ENCODE data around the gene FAM180A.

DNA sequence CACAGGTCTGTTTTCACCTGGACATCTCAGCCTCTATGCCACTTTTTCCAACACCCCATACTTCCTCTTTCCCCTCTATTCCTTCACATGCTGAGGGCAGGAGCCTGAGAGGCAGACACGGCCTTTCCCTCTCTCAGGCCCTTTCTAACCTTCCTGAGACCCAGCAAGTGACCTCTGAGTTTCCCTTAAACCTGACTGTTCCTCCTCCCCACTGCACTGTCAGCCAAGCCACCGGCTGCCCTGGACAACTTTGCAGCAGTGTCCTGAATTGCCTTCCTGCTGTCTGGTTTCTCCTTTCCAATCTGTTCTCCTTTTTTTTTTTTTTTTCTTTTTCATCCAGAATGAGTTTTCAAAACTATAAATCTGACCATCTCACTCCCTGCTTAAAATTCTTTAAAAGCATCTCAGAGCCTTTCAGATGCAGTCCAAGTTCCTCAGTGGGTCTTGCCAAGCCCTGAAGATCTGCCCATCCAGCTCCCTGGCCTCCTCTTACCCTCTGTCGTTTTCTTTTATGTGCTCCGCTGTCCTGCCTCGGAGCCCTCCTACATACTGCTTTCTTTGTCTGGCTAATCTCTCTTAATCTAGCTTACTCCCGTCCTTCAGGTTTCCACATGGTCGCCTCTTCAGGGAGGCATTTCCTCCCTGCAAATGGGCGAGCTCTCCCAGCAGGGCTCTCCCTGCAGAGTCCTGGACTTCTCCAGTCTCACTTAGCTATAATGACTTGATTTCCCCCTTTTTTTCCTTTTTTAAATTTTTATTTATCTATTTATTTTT lies 51.1 kb downstream of the FAM180A start:
- TF ChIP-seq, protein P1, sequence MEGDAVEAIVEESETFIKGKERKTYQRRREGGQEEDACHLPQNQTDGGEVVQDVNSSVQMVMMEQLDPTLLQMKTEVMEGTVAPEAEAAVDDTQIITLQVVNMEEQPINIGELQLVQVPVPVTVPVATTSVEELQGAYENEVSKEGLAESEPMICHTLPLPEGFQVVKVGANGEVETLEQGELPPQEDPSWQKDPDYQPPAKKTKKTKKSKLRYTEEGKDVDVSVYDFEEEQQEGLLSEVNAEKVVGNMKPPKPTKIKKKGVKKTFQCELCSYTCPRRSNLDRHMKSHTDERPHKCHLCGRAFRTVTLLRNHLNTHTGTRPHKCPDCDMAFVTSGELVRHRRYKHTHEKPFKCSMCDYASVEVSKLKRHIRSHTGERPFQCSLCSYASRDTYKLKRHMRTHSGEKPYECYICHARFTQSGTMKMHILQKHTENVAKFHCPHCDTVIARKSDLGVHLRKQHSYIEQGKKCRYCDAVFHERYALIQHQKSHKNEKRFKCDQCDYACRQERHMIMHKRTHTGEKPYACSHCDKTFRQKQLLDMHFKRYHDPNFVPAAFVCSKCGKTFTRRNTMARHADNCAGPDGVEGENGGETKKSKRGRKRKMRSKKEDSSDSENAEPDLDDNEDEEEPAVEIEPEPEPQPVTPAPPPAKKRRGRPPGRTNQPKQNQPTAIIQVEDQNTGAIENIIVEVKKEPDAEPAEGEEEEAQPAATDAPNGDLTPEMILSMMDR (IDR thresholded peaks at IDR 0.05 in 2 of 3, conservative IDR thresholded peaks at IDR 0.05 in 1 of 3; ENCODE audit: control insufficient read depth in 2 of 3, extremely low read depth in 1 of 3, insufficient read depth in 1 of 3, low read depth in 3 of 3, low read length in 3 of 3), result no peak
- TF ChIP-seq EP300 (IDR thresholded peaks at IDR 0.05; ENCODE audit: borderline replicate concordance in 1 of 2, control insufficient read depth in 1 of 2, low read depth in 2 of 2, low read length in 2 of 2), result no peak
- TF ChIP-seq EZH2 (IDR thresholded peaks at IDR 0.05; ENCODE audit: borderline replicate concordance, control insufficient read depth, low read depth, low read length), result no peak
- TF ChIP-seq FOXM1 (IDR thresholded peaks at IDR 0.05; ENCODE audit: low read depth, low read length), result no peak
- TF ChIP-seq, protein P2, sequence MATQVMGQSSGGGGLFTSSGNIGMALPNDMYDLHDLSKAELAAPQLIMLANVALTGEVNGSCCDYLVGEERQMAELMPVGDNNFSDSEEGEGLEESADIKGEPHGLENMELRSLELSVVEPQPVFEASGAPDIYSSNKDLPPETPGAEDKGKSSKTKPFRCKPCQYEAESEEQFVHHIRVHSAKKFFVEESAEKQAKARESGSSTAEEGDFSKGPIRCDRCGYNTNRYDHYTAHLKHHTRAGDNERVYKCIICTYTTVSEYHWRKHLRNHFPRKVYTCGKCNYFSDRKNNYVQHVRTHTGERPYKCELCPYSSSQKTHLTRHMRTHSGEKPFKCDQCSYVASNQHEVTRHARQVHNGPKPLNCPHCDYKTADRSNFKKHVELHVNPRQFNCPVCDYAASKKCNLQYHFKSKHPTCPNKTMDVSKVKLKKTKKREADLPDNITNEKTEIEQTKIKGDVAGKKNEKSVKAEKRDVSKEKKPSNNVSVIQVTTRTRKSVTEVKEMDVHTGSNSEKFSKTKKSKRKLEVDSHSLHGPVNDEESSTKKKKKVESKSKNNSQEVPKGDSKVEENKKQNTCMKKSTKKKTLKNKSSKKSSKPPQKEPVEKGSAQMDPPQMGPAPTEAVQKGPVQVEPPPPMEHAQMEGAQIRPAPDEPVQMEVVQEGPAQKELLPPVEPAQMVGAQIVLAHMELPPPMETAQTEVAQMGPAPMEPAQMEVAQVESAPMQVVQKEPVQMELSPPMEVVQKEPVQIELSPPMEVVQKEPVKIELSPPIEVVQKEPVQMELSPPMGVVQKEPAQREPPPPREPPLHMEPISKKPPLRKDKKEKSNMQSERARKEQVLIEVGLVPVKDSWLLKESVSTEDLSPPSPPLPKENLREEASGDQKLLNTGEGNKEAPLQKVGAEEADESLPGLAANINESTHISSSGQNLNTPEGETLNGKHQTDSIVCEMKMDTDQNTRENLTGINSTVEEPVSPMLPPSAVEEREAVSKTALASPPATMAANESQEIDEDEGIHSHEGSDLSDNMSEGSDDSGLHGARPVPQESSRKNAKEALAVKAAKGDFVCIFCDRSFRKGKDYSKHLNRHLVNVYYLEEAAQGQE (IDR thresholded peaks at IDR 0.05; ENCODE audit: low read depth, low read length), result no peak
- TF ChIP-seq DPF2 (IDR thresholded peaks at IDR 0.05), result no peak

All from GM12878 (cell line).